Measurements from ENCODE around the gene ADCYAP1R1.

- TF ChIP-seq CTCF (IDR thresholded peaks at IDR 0.05), result no peak
- TF ChIP-seq EZH2 (IDR thresholded peaks at IDR 0.05; ENCODE audit: borderline replicate concordance, insufficient read depth, low read depth, low read length, poor library complexity, severe bottlenecking), result no peak
Measured at GRCh38 chr7:31114593-31115343, 62.7 kb downstream of the ADCYAP1R1 start.
